ENCODE measurements around the gene FTCD. TPM values are rescaled to one million over a fixed set of nuclear protein-coding genes. Genes with fewer than 3 reads are reported as not detected.

Gene FTCD
- total and polyA plus RNA-seq, 2 of the 8 experiments (the other 6 are each of a cell fraction or from before 2014, with no cell fraction given), result 3.3 to 4.9 TPM

DNA sequence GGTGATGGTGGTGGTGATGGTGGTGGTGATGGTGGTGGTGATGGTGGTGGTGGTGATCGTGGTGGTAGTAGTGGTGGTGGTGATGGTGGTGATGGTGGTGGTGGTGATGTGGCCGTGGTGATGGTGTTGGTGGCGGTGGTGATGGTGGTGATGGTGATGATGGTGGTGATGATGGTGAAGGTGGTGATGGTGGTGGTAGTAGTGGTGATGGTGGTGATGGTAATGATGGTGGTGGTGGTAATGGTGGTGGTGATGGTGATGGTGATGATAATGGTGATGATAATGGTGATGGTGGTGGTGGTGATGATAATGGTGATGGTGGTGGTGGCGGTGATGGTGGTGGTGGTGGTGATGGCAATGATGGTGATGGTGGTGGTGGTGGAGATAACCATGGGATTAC lies 64.3 kb downstream of the FTCD start (continued):
- TF ChIP-seq, protein P1, sequence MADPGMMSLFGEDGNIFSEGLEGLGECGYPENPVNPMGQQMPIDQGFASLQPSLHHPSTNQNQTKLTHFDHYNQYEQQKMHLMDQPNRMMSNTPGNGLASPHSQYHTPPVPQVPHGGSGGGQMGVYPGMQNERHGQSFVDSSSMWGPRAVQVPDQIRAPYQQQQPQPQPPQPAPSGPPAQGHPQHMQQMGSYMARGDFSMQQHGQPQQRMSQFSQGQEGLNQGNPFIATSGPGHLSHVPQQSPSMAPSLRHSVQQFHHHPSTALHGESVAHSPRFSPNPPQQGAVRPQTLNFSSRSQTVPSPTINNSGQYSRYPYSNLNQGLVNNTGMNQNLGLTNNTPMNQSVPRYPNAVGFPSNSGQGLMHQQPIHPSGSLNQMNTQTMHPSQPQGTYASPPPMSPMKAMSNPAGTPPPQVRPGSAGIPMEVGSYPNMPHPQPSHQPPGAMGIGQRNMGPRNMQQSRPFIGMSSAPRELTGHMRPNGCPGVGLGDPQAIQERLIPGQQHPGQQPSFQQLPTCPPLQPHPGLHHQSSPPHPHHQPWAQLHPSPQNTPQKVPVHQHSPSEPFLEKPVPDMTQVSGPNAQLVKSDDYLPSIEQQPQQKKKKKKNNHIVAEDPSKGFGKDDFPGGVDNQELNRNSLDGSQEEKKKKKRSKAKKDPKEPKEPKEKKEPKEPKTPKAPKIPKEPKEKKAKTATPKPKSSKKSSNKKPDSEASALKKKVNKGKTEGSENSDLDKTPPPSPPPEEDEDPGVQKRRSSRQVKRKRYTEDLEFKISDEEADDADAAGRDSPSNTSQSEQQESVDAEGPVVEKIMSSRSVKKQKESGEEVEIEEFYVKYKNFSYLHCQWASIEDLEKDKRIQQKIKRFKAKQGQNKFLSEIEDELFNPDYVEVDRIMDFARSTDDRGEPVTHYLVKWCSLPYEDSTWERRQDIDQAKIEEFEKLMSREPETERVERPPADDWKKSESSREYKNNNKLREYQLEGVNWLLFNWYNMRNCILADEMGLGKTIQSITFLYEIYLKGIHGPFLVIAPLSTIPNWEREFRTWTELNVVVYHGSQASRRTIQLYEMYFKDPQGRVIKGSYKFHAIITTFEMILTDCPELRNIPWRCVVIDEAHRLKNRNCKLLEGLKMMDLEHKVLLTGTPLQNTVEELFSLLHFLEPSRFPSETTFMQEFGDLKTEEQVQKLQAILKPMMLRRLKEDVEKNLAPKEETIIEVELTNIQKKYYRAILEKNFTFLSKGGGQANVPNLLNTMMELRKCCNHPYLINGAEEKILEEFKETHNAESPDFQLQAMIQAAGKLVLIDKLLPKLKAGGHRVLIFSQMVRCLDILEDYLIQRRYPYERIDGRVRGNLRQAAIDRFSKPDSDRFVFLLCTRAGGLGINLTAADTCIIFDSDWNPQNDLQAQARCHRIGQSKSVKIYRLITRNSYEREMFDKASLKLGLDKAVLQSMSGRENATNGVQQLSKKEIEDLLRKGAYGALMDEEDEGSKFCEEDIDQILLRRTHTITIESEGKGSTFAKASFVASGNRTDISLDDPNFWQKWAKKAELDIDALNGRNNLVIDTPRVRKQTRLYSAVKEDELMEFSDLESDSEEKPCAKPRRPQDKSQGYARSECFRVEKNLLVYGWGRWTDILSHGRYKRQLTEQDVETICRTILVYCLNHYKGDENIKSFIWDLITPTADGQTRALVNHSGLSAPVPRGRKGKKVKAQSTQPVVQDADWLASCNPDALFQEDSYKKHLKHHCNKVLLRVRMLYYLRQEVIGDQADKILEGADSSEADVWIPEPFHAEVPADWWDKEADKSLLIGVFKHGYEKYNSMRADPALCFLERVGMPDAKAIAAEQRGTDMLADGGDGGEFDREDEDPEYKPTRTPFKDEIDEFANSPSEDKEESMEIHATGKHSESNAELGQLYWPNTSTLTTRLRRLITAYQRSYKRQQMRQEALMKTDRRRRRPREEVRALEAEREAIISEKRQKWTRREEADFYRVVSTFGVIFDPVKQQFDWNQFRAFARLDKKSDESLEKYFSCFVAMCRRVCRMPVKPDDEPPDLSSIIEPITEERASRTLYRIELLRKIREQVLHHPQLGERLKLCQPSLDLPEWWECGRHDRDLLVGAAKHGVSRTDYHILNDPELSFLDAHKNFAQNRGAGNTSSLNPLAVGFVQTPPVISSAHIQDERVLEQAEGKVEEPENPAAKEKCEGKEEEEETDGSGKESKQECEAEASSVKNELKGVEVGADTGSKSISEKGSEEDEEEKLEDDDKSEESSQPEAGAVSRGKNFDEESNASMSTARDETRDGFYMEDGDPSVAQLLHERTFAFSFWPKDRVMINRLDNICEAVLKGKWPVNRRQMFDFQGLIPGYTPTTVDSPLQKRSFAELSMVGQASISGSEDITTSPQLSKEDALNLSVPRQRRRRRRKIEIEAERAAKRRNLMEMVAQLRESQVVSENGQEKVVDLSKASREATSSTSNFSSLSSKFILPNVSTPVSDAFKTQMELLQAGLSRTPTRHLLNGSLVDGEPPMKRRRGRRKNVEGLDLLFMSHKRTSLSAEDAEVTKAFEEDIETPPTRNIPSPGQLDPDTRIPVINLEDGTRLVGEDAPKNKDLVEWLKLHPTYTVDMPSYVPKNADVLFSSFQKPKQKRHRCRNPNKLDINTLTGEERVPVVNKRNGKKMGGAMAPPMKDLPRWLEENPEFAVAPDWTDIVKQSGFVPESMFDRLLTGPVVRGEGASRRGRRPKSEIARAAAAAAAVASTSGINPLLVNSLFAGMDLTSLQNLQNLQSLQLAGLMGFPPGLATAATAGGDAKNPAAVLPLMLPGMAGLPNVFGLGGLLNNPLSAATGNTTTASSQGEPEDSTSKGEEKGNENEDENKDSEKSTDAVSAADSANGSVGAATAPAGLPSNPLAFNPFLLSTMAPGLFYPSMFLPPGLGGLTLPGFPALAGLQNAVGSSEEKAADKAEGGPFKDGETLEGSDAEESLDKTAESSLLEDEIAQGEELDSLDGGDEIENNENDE (IDR thresholded peaks at IDR 0.05; ENCODE audit: insufficient replicate concordance, low read length), result no peak
- TF ChIP-seq HDAC2 (IDR thresholded peaks at IDR 0.05; ENCODE audit: borderline replicate concordance in 1 of 2, low read depth in 2 of 2, low read length in 2 of 2) (no peak), JUND (IDR thresholded peaks at IDR 0.05; ENCODE audit: low read length) (no peak), BACH1 (IDR thresholded peaks at IDR 0.05; ENCODE audit: low read length) (no peak), GTF2F1 (IDR thresholded peaks at IDR 0.05; ENCODE audit: borderline replicate concordance, low read depth, low read length) (no peak)
- TF ChIP-seq, protein P2, sequence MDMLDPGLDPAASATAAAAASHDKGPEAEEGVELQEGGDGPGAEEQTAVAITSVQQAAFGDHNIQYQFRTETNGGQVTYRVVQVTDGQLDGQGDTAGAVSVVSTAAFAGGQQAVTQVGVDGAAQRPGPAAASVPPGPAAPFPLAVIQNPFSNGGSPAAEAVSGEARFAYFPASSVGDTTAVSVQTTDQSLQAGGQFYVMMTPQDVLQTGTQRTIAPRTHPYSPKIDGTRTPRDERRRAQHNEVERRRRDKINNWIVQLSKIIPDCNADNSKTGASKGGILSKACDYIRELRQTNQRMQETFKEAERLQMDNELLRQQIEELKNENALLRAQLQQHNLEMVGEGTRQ (IDR thresholded peaks at IDR 0.05; ENCODE audit: low read length), result no peak
- TF ChIP-seq, protein P3, sequence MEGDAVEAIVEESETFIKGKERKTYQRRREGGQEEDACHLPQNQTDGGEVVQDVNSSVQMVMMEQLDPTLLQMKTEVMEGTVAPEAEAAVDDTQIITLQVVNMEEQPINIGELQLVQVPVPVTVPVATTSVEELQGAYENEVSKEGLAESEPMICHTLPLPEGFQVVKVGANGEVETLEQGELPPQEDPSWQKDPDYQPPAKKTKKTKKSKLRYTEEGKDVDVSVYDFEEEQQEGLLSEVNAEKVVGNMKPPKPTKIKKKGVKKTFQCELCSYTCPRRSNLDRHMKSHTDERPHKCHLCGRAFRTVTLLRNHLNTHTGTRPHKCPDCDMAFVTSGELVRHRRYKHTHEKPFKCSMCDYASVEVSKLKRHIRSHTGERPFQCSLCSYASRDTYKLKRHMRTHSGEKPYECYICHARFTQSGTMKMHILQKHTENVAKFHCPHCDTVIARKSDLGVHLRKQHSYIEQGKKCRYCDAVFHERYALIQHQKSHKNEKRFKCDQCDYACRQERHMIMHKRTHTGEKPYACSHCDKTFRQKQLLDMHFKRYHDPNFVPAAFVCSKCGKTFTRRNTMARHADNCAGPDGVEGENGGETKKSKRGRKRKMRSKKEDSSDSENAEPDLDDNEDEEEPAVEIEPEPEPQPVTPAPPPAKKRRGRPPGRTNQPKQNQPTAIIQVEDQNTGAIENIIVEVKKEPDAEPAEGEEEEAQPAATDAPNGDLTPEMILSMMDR (IDR thresholded peaks at IDR 0.05; ENCODE audit: control extremely low read depth in 1 of 3, insufficient read depth in 1 of 3, low read depth in 1 of 3, low read length in 3 of 3), result no peak

All from H1 (cell line).